Natural killer cell (primary cell): Measurements from ENCODE around the gene SMARCAL1. TPM values are rescaled to one million over a fixed set of nuclear protein-coding genes. Genes with fewer than 3 reads are reported as not detected.

Source experiments
- ATAC-seq, 3 donors: fragments of 150-1000 bp in 2 of 3; fragments of 200-7000 bp in 1 of 3; cut with Tn5 transposase; 1 replicate in 1 of 3; 2 replicates in 2 of 3; pipeline ENCODE4 v1.10.0; 2021; ENCODE audit warnings: mild to moderate bottlenecking in 2 of 3, moderate library complexity in 2 of 3
- DNase-seq, 2 donors: peaks; one replicate each; pipeline versions ENCODE4 v3.0.0 to v3.0.0-alpha.2; 2013 to 2021; ENCODE audit warnings: mixed read lengths in 1 of 2
- H3K27ac ChIP-seq: one replicate; pipeline ENCODE4 v1.5.1; 2013; ENCODE audit warnings: mild to moderate bottlenecking, low read length
- H3K27me3 ChIP-seq: one replicate; pipeline ENCODE4 v1.6.1; 2013; ENCODE audit warnings: low read length; ENCODE audit not compliant: control insufficient read depth, insufficient read depth
- H3K36me3 ChIP-seq: one replicate; pipeline ENCODE4 v1.6.1; 2013; ENCODE audit warnings: low read length; ENCODE audit not compliant: control insufficient read depth, insufficient read depth
- H3K4me1 ChIP-seq: one replicate; pipeline ENCODE4 v1.6.1; 2013; ENCODE audit warnings: low read length; ENCODE audit not compliant: control insufficient read depth, insufficient read depth
- H3K4me3 ChIP-seq: one replicate; pipeline ENCODE4 v1.5.1; 2013; ENCODE audit warnings: low read length
- H3K9me3 ChIP-seq: one replicate; pipeline ENCODE4 v1.6.1; 2013; ENCODE audit warnings: low read length; ENCODE audit not compliant: control insufficient read depth, insufficient read depth
- H3K27ac Mint-ChIP-seq, 2 donors: one replicate each; pipeline ENCODE4 v1.8.0; 2022; ENCODE audit warnings: mild to moderate bottlenecking in 2 of 2, mixed read lengths in 2 of 2, moderate library complexity in 1 of 2
- H3K27me3 Mint-ChIP-seq, 2 donors: one replicate each; pipeline ENCODE4 v1.8.0; 2022; ENCODE audit warnings: low read depth in 2 of 2, mixed read lengths in 2 of 2
- H3K36me3 Mint-ChIP-seq: one replicate; pipeline ENCODE4 v1.8.0; 2022; ENCODE audit warnings: mixed read lengths
- H3K4me1 Mint-ChIP-seq, 2 donors: one replicate each; pipeline ENCODE4 v1.8.0; 2022; ENCODE audit warnings: mixed read lengths in 2 of 2
- H3K4me3 Mint-ChIP-seq: one replicate; pipeline ENCODE4 v1.8.0; 2022; ENCODE audit warnings: mild to moderate bottlenecking, moderate library complexity, mixed read lengths
- H3K9me3 Mint-ChIP-seq, 2 donors: one replicate each; pipeline ENCODE4 v1.8.0; 2022; ENCODE audit warnings: mixed read lengths in 2 of 2
- CTCF ChIP-seq: fragments of 200-600 bp; IDR thresholded peaks from one replicate; pipeline ENCODE4 v1.8.0; 2022; ENCODE audit warnings: antibody characterized with exemption
- WGBS: methylation state at CpG from one replicate; pipeline ENCODE4 v1.1.7; 2013; ENCODE audit warnings: missing lambda C conversion rate; ENCODE audit not compliant: insufficient coverage; 5-methylcytosine and 5-hydroxymethylcytosine counted together
- intact Hi-C: fragments of 100-400 bp; cut with micrococcal nuclease; formaldehyde crosslinking; loops from one replicate; pipeline ENCODE4 v1.14.2; 2022
- total RNA-seq, 4 donors: library from RNA; stranded (reverse); fragments of 120-200 nt in 1 of 4; gene quantifications; one replicate each; pipeline versions ENCODE4 v1.2.3 to v1.2.4, GENCODE V29; 2013 to 2022

The SMARCAL1 gene
- total RNA-seq, 3 donors from 2014 or later (not counting 1 experiment from before 2014, with no cell fraction given): 18.7 to 25.6 (median 22.8) TPM

GRCh38 chr2:216474925-216475670, 62.8 kb downstream of the SMARCAL1 start:
- H3K36me3 Mint-ChIP-seq: no peaks in the 10 kb centered on the region
- peak in 1 of 3 donors; percentile 35 for ATAC-seq
- intact Hi-C loops: no loop called here

GRCh38 chr2:216475767-216476166, 63.5 kb downstream of the SMARCAL1 start:
- Histone ChIP-seq H3K36me3 (peaks cover 37% of the 10 kb centered on the region), H3K27ac (no peak overlapping the region), H3K27me3 (no peaks in the 10 kb centered on the region), H3K4me3 (no peak overlapping the region), H3K4me1 (peaks cover 10% of the 10 kb centered on the region), H3K9me3 (no peaks in the 10 kb centered on the region)
- Mint-ChIP-seq H3K27ac (peak overlapping the region in 1 of 2 donors; percentile 18), H3K4me1 (peaks cover 8 to 13% of the 10 kb centered on the region in 2 donors), H3K27me3 (no peaks in the 10 kb centered on the region), H3K36me3 (no peaks in the 10 kb centered on the region), H3K9me3 (no peaks in the 10 kb centered on the region), H3K4me3 (no peak overlapping the region)
- DNase-seq (no peak), ATAC-seq (no peak)
- WGBS: 92% methylated on average over 6 of the region's 6 CpGs
- TF ChIP-seq CTCF: no peak
- intact Hi-C loops: no loop called here

More at GRCh38 chr2:216474925-216475670, 62.8 kb downstream of the SMARCAL1 start:
- H3K27me3 Mint-ChIP-seq: no peaks in the 10 kb centered on the region
- Histone ChIP-seq H3K27me3 (no peaks in the 10 kb centered on the region), H3K4me3 (no peak overlapping the region), H3K4me1 (peaks cover 10% of the 10 kb centered on the region), H3K27ac (no peak overlapping the region), H3K36me3 (peaks cover 36% of the 10 kb centered on the region), H3K9me3 (no peaks in the 10 kb centered on the region)
- no peak for TF ChIP-seq CTCF
- no peak overlapping the region for H3K4me3 Mint-ChIP-seq
- 28% methylated on average over 11 of the region's 12 CpGs for WGBS
- peaks cover 8 to 13% of the 10 kb centered on the region in 2 donors for H3K4me1 Mint-ChIP-seq
- DNase-seq: peak in 1 of 2 donors; percentile 17
- H3K27ac Mint-ChIP-seq: peak overlapping the region in 1 of 2 donors; percentile 18
- no peaks in the 10 kb centered on the region for H3K9me3 Mint-ChIP-seq

GRCh38 chr2:216477283-216478035, 65.2 kb downstream of the SMARCAL1 start:
- 90% methylated on average over 1 of the region's 2 CpGs for WGBS
- no peak for ATAC-seq
- Histone ChIP-seq H3K9me3 (no peaks in the 10 kb centered on the region), H3K36me3 (peaks cover 30% of the 10 kb centered on the region), H3K27me3 (no peaks in the 10 kb centered on the region), H3K4me1 (peaks cover 10% of the 10 kb centered on the region), H3K27ac (no peak overlapping the region), H3K4me3 (no peak overlapping the region)
- H3K9me3 Mint-ChIP-seq: no peaks in the 10 kb centered on the region
- no peak for TF ChIP-seq CTCF
- intact Hi-C loops: no loop called here
- peaks cover 8 to 13% of the 10 kb centered on the region in 2 donors for H3K4me1 Mint-ChIP-seq
- H3K36me3 Mint-ChIP-seq: peaks cover 3% of the 10 kb centered on the region
- DNase-seq: no peak
- no peak overlapping the region for H3K4me3 Mint-ChIP-seq
- no peaks in the 10 kb centered on the region for H3K27me3 Mint-ChIP-seq
- H3K27ac Mint-ChIP-seq: no peak overlapping the region
